Neural cell (in vitro differentiated cells): ENCODE data around the gene ATP4B. TPM values are rescaled to one million over a fixed set of nuclear protein-coding genes. Genes with fewer than 3 reads are reported as not detected.

ENCODE experiments used
- H2AFZ ChIP-seq: fragments of 200-600, 300-800 bp; sonication (generic), shearing (Covaris generic); 2 replicates; pipeline ENCODE4 v1.6.0; 2014; ENCODE audit warnings: low read depth, mild to moderate bottlenecking, antibody characterized with exemption, low read length, moderate library complexity
- H3F3A ChIP-seq: fragments of 200-600 bp; shearing (Covaris generic); 2 replicates; pipeline ENCODE4 v1.6.1; 2016; ENCODE audit warnings: mild to moderate bottlenecking, moderate library complexity, mixed read lengths, antibody characterized with exemption, low read length; ENCODE audit not compliant: insufficient read depth, poor library complexity, severe bottlenecking
- H3K27ac ChIP-seq: fragments of 200-600, 300-800 bp; sonication (generic), shearing (Covaris generic); 2 replicates; pipeline ENCODE4 v1.5.1; 2014; ENCODE audit warnings: mild to moderate bottlenecking, low read length, moderate library complexity
- H3K27me3 ChIP-seq: fragments of 300-800, 200-600 bp; sonication (generic), shearing (Covaris generic); 2 replicates; pipeline ENCODE4 v1.6.0; 2014; ENCODE audit warnings: mild to moderate bottlenecking, low read depth, low read length, moderate library complexity; ENCODE audit not compliant: insufficient read depth
- H3K36me3 ChIP-seq: fragments of 300-800, 200-600 bp; sonication (generic), shearing (Covaris generic); 2 replicates; pipeline ENCODE4 v1.5.1; 2014; ENCODE audit warnings: mild to moderate bottlenecking, antibody characterized with exemption, low read length, moderate library complexity; ENCODE audit not compliant: insufficient read depth
- H3K4me2 ChIP-seq: fragments of 300-800, 200-600 bp; sonication (generic), shearing (Covaris generic); 2 replicates; pipeline ENCODE4 v1.6.0; 2014; ENCODE audit warnings: mild to moderate bottlenecking, low read length
- H3K4me3 ChIP-seq: fragments of 300-800, 200-600 bp; sonication (generic), shearing (Covaris generic); 2 replicates; pipeline ENCODE4 v1.5.1; 2014; ENCODE audit warnings: mild to moderate bottlenecking, low read length, moderate library complexity
- H3K79me2 ChIP-seq: fragments of 200-600 bp; shearing (Covaris generic); replicated peaks from 2 replicates; pipeline ENCODE4 v1.6.0; 2014; ENCODE audit warnings: mild to moderate bottlenecking, low read length, moderate library complexity; ENCODE audit not compliant: insufficient read depth
- H3K9ac ChIP-seq: fragments of 300-800, 200-600 bp; sonication (generic), shearing (Covaris generic); 2 replicates; pipeline ENCODE4 v1.6.1; 2016; ENCODE audit warnings: mild to moderate bottlenecking, low read length, mixed read lengths
- H3K9me2 ChIP-seq: fragments of 200-600 bp; shearing (Covaris generic); 2 replicates; pipeline ENCODE4 v1.6.1; 2016; ENCODE audit warnings: mild to moderate bottlenecking, low read length, mixed read lengths; ENCODE audit not compliant: insufficient read depth
- H3K9me3 ChIP-seq: fragments of 200-600, 300-800 bp; sonication (generic), shearing (Covaris generic); 2 replicates; pipeline ENCODE4 v1.6.1; 2016; ENCODE audit warnings: mild to moderate bottlenecking, mixed run types, low read length, moderate library complexity, mixed read lengths
- H4K20me1 ChIP-seq: fragments of 200-600 bp; shearing (Covaris generic); 2 replicates; pipeline ENCODE4 v1.6.1; 2016; ENCODE audit warnings: mild to moderate bottlenecking, mixed run types; ENCODE audit not compliant: insufficient read depth
- EP300 ChIP-seq: fragments of 450-650 bp; conservative IDR thresholded peaks from 2 replicates; pipeline ENCODE4 v1.6.1; 2014; ENCODE audit warnings: antibody characterized with exemption, mild to moderate bottlenecking, moderate library complexity; ENCODE audit not compliant: poor library complexity, severe bottlenecking
- EZH2 ChIP-seq: fragments of 200-600, 300-800 bp; shearing (Covaris generic), sonication (generic); IDR thresholded peaks from 2 replicates; pipeline ENCODE4 v1.6.1; 2014; ENCODE audit warnings: antibody characterized with exemption, low read length, borderline replicate concordance, mild to moderate bottlenecking; ENCODE audit not compliant: insufficient read depth, poor library complexity, severe bottlenecking
- MXI1 ChIP-seq: fragments of 450-650 bp; conservative IDR thresholded peaks from 2 replicates; pipeline ENCODE4 v1.6.1; 2014; ENCODE audit warnings: antibody characterized with exemption, mild to moderate bottlenecking; ENCODE audit not compliant: poor library complexity, severe bottlenecking
- POLR2AphosphoS5 ChIP-seq: IDR thresholded peaks from 2 replicates; pipeline ENCODE4 v1.6.1; 2012
- RAD21 ChIP-seq: fragments of 450-650 bp; conservative IDR thresholded peaks from 2 replicates; pipeline ENCODE4 v1.6.1; 2014; ENCODE audit warnings: antibody characterized with exemption, mild to moderate bottlenecking, moderate library complexity
- SMC3 ChIP-seq: fragments of 450-650 bp; conservative IDR thresholded peaks from 2 replicates; pipeline ENCODE4 v1.6.1; 2014; ENCODE audit warnings: antibody characterized with exemption, mild to moderate bottlenecking, moderate library complexity; ENCODE audit not compliant: poor library complexity
- TAF1 ChIP-seq: IDR thresholded peaks from 2 replicates; pipeline ENCODE4 v1.6.1; 2012; ENCODE audit warnings: low read depth
- polyA plus RNA-seq: library from polyadenylated mRNA; depleted of rRNA; stranded (reverse); fragments of >200 nt; gene quantifications from 2 replicates; pipeline ENCODE4 v1.2.3, GENCODE V29; 2014
- TF ChIP-seq, protein P1 (sequence below): IDR thresholded peaks from 2 replicates; pipeline ENCODE4 v1.6.1; 2012; ENCODE audit warnings: borderline replicate concordance
- TF ChIP-seq, protein P2 (sequence below): fragments of 450-650 bp; IDR thresholded peaks from 2 replicates; pipeline ENCODE4 v1.5.1; 2014; ENCODE audit warnings: antibody characterized with exemption, mild to moderate bottlenecking, moderate library complexity; ENCODE audit not compliant: poor library complexity, severe bottlenecking

Gene ATP4B
- polyA plus RNA-seq, 1 donor from 2014 or later, result not detected

DNA sequence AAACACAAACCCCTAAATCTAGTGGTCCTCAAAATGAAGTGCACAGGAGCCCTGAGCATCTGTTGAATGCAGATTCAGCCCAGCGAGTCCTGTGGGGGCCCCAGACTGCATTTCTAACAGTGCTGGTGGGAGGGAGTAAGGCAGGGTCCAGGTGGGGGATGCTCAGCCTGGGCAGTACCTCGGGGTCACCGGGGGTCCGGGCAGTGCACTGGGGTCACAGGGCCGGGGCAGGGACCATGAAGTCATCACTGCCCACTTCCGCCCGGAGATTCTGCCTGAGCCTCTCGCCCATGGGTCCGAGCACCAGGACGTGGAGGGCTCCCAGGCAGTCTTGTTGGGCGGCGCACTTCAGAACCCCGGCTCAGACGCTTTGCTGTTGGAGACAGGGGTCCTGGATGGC is 838 bp upstream of the ATP4B start:
- H3K4me2 ChIP-seq, result no peak overlapping the region
- TF ChIP-seq SMC3, result no peak
- no peak for TF ChIP-seq RAD21
- TF ChIP-seq, protein P1, sequence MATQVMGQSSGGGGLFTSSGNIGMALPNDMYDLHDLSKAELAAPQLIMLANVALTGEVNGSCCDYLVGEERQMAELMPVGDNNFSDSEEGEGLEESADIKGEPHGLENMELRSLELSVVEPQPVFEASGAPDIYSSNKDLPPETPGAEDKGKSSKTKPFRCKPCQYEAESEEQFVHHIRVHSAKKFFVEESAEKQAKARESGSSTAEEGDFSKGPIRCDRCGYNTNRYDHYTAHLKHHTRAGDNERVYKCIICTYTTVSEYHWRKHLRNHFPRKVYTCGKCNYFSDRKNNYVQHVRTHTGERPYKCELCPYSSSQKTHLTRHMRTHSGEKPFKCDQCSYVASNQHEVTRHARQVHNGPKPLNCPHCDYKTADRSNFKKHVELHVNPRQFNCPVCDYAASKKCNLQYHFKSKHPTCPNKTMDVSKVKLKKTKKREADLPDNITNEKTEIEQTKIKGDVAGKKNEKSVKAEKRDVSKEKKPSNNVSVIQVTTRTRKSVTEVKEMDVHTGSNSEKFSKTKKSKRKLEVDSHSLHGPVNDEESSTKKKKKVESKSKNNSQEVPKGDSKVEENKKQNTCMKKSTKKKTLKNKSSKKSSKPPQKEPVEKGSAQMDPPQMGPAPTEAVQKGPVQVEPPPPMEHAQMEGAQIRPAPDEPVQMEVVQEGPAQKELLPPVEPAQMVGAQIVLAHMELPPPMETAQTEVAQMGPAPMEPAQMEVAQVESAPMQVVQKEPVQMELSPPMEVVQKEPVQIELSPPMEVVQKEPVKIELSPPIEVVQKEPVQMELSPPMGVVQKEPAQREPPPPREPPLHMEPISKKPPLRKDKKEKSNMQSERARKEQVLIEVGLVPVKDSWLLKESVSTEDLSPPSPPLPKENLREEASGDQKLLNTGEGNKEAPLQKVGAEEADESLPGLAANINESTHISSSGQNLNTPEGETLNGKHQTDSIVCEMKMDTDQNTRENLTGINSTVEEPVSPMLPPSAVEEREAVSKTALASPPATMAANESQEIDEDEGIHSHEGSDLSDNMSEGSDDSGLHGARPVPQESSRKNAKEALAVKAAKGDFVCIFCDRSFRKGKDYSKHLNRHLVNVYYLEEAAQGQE, result no peak
- no peak for TF ChIP-seq TAF1
- TF ChIP-seq, protein P2, sequence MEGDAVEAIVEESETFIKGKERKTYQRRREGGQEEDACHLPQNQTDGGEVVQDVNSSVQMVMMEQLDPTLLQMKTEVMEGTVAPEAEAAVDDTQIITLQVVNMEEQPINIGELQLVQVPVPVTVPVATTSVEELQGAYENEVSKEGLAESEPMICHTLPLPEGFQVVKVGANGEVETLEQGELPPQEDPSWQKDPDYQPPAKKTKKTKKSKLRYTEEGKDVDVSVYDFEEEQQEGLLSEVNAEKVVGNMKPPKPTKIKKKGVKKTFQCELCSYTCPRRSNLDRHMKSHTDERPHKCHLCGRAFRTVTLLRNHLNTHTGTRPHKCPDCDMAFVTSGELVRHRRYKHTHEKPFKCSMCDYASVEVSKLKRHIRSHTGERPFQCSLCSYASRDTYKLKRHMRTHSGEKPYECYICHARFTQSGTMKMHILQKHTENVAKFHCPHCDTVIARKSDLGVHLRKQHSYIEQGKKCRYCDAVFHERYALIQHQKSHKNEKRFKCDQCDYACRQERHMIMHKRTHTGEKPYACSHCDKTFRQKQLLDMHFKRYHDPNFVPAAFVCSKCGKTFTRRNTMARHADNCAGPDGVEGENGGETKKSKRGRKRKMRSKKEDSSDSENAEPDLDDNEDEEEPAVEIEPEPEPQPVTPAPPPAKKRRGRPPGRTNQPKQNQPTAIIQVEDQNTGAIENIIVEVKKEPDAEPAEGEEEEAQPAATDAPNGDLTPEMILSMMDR, result no peak
- TF ChIP-seq EZH2, result no peak
- H2AFZ ChIP-seq, result no peak overlapping the region

DNA sequence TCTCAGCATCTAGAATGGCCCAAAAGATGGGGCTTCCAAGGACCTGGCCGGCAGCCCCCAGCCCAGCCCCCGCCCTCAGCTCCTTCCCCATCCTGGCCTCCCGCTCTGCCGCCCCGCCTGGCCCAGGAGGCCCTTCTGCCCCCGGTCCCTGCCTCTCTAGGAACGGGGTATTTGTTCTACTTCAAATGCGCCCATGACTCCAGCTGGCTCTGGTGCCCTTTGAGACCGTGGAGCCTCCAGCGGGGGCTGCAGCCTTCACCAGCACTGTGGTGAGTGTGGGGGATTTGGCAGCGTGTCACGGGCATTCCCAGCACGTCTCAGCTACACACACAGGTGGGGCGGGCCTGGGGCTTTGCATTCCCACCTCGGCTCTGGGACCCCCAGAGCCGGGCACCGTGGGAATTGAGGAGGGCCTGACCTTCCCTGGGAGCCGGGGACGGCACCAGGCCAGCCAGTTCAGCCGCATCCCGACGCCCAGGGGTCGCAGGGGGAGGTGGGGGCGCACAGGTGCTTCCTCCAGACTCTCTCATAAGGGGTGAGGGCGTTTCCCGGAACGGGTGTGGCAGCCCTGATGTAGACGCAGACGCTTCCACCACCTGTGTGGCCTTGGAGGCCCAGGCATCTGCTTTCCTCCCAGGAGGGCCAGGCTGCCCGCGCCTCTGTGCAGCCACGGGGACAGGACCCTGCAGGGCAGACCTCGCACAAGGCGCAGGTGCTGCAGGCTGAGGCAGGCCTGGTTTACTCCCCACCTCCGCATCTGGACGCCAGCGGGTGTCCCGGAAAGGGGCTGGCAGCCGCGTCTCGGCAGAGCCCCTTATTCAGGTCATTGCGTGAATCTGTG is 947 bp downstream of the ATP4B start:
- Histone ChIP-seq H3K9me2 (no peaks in the 10 kb centered on the region), H3K4me3 (no peak overlapping the region), H3K4me2 (no peak overlapping the region), H3K79me2 (no peaks in the 10 kb centered on the region), H3K9ac (no peak overlapping the region), H2AFZ (no peak overlapping the region), H3K27me3 (no peaks in the 10 kb centered on the region), H3K27ac (no peak overlapping the region), H3K9me3 (no peaks in the 10 kb centered on the region), H3F3A (no peaks in the 10 kb centered on the region), H3K36me3 (no peaks in the 10 kb centered on the region), H4K20me1 (no peaks in the 10 kb centered on the region)
- TF ChIP-seq POLR2AphosphoS5, result no peak
- TF ChIP-seq EZH2, result no peak
- TF ChIP-seq, protein P1, result no peak
- no peak for TF ChIP-seq EP300
- TF ChIP-seq SMC3, result no peak
- TF ChIP-seq, protein P2, result no peak
- no peak for TF ChIP-seq MXI1
- TF ChIP-seq TAF1, result no peak
- no peak for TF ChIP-seq RAD21

More for the DNA sequence above, 838 bp upstream of the ATP4B start:
- H3K79me2 ChIP-seq, result no peaks in the 10 kb centered on the region
- no peaks in the 10 kb centered on the region for H3K9me3 ChIP-seq
- H3K4me3 ChIP-seq, result no peak overlapping the region
- H3K36me3 ChIP-seq, result no peaks in the 10 kb centered on the region
- no peak overlapping the region for H3K27ac ChIP-seq
- no peaks in the 10 kb centered on the region for H3K9me2 ChIP-seq
- H3F3A ChIP-seq, result no peaks in the 10 kb centered on the region
- no peak overlapping the region for H3K9ac ChIP-seq
- no peaks in the 10 kb centered on the region for H4K20me1 ChIP-seq
- H3K27me3 ChIP-seq, result no peaks in the 10 kb centered on the region
